IPS-NIHi7 (cell line): Measurements from ENCODE around the gene DDX55.

Experiments
- DNase-seq: peaks from one replicate; pipeline ENCODE4 v3.0.0; 2012; ENCODE audit warnings: mixed read lengths; ENCODE audit errors: extremely low spot score

Gene DDX55

DNA sequence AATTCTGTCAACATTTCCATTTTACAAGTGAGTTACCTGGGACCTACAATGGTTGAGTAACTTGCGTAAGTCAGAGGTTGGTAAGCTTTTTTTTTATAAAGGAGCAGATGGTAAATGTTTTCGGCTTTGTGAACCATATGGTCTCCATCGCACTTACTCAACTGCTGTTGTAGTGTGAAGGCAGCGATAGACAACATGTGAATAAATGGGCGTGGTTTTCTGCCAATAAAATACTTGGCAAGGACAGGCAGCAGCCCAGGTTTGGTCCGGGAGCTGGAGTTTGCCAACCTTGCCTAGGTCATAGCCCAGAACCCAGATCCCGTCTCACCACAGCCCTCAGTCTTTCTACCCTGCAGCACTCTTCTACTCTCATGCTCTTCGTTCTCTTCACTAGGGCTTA lies 6.3 kb downstream of the DDX55 start:
- DNase-seq, result no peak

DNA sequence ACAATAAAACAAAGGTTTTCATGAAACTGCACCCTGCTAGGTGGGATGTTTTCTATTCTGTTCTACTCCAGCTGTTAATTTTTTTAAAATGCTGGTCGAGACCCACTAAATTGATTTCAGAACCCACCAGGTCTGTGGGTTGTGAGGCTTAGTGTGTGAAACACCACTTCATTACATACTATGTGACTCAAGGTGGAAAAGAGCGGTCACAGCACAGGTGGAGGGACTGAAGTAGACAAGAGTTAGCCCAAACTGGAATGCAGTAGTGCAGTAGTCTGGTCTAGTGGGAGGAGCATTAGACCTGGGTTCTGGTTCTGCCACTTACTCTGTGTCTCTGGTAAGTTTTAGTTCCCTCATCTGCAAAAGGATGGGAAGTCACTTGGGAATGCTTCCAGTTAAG lies 12.2 kb downstream of the DDX55 start:
- DNase-seq, result no peak

DNA sequence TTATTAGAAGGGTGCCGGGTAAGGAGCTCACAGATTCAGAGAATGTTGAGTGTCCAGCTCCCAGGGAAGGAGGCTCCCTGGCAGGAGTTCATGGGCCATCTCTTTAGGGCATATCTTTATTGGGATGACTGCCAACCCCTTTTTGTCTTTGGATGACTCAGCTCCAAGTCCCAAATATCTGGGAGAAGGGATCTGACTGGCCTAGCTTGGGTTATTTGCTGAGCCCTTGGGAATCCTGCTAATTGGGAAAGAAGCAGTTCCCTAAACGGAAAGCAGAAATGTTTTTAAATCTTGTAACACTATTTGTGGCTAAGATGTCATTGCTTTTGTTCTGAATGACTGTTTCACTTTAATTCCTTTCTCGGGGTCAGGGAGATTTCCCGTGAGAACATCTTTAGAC lies 12.6 kb downstream of the DDX55 start:
- no peak for DNase-seq

DNA sequence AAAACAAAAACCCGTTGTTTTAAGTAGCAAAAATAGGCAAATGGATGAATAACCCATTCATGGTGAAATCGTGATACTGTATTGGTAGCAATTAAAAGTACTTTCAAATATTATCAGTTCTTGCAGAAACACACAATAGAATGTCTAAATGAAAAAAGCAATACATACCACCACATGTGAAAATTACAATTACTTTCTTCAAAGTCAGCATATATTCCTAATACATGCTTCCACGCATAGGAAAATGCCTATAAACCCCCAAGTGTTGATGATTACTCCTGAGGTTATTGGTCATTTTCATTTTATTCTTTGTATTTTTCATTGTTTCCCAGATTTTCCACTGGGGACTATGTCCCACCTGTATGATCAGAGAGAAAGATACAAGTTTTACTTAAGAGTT lies 15.2 kb downstream of the DDX55 start:
- no peak for DNase-seq

DNA sequence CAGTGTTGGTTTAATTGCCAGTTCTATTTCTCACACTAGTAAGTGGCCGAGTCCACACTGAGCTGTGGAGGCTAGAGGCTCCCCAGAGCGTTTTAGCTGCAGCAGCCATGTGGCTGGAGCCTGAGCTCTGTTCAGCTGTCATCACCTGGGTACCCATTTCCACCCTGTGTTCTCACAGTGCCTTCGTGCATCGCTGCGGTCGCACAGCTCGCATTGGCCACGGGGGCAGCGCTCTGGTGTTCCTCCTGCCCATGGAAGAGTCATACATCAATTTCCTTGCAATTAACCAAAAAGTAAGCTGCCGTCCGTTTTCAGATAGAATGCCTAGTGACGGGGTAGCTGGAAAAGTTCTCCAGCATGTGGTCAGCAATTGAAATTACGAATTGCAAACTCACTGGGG lies 15.7 kb downstream of the DDX55 start:
- no peak for DNase-seq

DNA sequence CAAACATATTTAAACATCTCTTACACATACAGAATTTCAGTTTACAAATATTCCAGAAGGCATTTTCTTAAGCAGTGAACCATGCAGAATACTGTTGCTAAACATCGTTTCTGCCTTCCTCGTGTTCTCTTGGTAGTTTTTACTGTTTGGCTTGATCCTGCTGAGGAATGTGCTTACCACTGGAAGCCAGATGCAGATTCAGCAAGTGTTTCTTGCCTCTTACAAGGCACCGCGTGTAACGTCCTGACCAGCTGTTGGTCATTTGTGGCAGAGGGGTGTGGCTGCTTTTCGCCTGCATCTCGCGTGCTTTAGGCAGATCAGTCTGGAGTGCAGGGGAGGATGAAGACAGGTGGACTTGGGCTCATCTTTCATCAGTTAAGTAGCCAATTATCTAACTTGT lies 19.2 kb downstream of the DDX55 start:
- DNase-seq, result no peak

DNA sequence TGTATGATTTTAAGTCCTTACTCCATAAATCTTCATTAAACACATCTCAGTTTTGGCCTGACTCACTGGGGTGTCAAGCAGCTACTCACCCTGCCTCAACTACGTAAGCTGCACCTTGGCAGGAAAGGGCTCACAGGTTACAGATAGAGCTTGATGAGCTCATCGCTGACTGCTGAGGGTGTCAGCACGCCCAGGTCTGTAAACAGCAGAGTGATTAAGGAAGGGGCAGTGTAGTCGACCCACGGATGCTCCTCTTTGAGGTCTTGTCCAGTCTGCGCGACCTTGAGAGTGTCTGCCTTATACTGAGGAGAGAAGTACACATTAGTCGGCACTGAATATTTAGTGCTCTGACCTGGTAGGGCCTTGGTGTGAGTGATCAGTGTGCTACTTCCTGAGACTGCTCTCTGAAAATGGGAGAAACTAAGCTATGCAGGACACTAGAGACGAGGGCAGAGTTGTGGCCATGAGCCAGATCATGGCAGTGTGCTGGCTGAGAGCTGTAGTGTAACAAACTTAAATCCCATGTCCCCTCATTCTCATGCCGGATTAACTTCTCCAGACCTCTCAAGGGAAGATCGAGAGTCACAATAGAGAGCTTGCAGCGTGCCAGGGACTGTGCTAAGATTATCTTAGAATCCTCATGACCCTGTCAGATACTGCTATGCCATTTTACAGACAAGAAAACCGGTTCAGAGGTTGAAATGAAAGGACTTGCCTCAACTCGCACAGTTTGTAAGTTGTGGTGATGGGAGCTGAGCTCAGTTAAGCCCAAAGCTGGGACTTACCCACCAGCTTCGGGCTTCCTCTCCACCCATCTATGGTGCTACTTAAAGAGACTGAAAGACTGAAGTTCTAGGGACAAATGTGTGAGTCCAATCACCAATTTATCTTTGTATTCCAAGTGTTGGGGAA lies 20.0 kb downstream of the DDX55 start:
- no peak for DNase-seq

DNA sequence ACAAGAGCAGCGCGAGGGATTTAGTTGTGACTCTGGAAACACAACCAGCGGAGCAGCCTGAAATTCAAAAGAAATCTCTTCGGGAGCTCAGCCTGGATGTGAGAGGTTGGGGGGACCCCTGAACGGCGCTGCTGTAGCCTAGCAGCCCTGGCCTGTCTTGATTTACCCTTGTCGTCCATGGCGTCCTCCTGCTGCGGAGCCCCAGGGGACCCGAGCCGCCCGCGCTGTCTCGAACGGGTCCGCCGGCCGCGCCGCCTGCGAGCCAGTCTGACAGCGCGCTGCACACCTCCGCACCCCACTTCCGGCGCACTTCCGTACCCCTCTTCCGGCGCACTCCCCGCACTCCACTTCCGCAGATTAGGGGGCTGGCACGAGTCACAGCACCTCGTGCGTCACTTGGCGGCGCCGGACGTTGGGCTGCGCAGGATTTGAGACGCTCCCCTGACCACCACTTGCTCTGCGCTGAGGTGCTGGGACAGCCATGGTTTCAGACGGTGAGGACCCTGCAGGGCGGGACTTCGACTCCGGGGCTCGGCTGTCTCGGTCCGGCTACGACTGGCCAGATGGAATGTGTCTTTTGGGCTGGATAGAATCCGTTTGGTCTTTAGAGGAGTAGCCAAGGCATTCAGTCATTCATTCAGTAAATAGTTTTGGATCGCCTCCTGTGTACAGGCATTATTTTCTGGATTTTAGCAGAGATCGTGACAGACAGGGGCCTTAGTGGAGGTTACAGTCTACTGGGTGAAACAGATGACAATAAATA lies 31.7 kb downstream of the DDX55 start, which contains the start of the genes EIF2B1 and GTF2H3:
TSS of gene EIF2B1 (minus strand) at position 308 of the 763 bp plus-strand sequence. CDS start at position 179, 129 bp downstream.
TSS of gene GTF2H3 (plus strand) at position 451 of the 763 bp plus-strand sequence. CDS start at position 482, 31 bp downstream.
- peak; percentile 100 for DNase-seq

DNA sequence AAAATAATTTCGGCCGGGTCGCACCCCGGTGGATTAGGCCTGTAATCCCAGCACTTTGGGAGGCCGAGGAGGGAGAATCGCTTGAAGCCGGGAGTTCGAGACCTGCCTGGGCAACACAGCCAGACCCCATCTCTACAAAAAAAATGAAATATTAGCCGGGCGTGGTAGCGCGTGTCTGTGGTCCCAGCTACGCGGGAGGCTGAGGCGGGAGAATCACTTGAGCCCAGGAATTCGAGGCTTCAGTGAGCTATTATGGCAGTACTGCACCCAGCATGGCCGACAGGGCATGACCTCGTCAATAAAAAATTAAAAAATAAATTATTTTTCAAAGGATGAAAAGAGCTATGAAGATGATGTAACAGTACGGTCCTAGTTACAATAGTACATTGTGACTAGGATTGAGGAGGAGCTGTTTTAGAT lies 32.3 kb downstream of the DDX55 start:
- no peak for DNase-seq

DNA sequence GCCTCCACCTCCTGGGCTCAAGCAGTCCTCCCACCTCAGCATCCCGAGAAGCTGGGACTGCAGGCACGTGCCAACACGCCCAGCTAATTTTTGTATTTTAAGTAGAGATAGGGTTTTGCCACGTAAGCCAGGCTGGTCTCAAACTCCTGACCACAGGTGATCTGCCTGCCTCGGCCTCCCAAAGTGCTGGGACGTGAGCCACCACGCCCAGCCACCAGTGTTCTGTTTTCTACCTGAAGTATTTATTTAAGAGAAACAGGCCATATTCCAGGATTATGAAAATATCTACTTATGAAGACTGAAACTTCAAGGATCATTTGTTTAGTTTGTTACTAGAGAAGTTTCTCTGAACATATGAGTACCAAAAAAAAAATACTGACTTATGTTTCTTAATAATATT lies 42.0 kb downstream of the DDX55 start:
- no peak for DNase-seq

DNA sequence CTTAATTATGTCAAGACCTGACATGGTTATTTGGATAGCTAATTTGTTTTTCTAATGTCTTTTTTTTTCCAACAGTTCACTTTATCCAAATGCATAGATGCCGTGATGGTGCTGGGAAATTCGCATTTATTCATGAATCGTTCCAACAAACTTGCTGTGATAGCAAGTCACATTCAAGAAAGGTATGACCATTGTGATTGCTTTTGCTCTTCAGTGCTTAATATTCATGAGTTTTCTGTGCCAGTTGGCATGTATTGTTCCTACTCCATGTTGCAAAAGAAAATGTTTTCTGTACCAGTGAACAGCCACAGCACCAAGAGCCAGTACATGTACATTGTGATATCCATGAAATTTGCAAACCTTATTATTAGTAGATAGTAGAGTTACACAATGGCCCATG lies 43.5 kb downstream of the DDX55 start:
- DNase-seq, result no peak

DNA sequence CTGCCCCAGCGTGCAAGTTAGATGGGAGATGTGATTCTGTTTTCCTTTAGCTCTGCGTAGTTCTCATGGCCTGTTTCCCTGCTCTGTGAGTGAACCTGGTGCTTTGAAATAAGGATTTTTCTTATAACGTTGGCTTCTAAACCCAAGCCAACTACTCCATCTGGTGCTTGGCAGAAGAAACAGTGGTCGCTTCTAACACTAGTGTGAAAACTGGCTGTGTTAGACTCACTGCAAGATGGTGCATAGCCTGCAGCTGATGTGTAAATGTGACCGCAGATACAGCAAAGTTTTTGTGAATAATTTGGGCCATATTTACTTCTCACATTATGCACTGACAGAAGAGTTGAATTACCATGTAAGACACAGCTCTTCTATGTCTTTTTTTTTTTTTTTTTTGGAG lies 44.0 kb downstream of the DDX55 start:
- DNase-seq, result no peak

DNA sequence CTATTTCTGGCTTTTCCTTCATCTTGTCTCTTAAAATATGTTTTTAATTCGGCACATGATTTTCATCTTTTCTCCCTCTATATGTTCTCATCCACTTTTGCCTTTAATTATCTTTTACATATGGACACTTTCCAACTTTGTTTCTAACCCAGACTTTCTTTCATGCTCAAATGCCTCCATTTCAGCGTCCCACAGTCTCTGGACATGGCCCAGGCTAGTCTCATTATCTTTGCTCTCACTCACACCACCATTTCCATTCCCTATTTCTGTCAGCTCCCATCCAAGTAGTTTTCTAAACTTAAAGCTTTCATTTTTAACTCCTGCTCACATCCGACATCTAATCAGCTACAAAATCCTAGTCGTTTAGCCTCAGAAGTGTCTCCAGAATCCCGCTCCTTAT lies 46.5 kb downstream of the DDX55 start:
- DNase-seq, result no peak

DNA sequence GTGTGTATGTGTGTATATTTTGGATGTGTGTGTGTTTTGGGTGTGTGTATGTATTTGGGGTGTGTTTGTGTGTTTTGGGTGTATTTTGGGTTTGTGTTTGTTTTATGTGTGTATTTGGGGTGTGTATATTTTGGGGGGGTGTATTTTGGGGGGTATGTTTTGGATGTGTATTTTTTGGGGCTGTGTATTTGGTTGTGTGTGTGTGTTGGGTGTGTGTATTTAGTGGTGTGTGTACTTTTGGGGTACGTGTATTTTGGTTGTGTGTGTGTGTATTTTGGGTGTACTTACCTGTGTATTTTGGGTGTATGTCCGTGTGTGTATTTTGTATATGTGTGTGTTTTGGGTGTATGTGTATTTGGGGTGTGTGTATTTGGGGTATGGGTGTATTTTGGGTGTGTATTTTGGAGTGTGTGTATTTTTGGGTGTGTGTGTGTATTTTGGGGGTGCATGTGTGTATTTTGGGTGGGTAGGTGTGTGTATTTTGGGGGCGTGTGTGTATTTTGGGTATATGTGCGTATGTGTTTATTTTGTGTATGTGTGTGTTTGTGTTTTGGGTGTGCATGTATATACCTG lies 52.3 kb downstream of the DDX55 start:
- no peak for DNase-seq

DNA sequence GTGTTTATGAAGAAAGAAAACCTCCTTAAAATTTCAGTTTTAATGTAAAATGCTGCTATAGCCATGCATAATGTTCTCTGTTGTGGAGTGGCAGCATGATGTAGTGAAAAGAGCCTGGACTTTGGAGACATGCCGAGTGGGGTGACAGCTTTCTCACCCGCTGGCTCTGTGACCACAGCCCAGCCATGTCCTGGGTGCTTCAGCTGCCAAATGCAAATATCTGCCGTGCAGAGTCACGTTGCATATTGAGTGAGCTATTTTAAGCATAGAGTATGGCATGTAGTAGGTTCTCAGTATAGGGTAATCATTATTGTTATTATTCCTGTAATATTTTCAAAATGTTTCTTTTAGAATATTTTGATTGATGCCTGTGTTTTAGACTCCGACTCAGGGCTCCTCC lies 53.5 kb downstream of the DDX55 start:
- no peak for DNase-seq

DNA sequence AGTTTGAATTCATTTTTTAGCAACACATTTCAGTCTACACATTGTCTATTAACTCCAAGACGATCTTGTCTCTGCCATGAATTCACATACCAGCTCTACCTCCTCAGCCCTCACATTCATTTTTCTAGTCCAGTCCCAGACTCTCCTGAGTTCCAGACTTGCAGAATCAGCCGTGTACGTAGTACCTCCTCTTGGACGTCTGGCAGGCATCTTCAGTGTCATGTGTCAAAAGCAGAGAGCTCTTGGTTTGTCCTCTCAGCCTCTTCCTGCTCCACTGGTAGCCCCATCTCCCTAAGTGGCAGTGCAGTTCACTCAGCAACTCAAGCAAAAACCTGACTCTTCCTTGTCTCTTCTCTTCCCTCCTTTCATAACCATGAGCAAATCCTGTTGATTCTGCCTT lies 54.5 kb downstream of the DDX55 start:
- no peak for DNase-seq

DNA sequence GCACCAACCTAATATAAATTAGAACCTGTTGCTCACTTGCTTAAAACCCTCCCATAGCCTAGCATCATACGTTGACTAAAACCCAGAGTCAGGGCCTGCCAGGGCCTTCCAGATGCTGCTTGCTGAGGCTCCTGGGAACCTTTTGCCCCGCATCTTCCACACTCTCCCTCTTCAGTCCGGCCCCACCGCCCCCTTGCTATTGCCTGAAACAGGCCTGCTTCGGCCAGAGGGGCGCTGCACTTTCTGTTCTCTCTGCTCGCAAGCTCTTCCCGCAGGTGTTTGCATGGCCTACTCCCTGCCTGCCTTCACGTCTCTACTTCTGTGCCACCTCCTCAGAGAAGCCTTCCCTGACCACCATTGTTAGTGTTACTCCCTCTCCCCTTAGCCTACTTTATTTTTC lies 55.3 kb downstream of the DDX55 start:
- DNase-seq, result no peak

DNA sequence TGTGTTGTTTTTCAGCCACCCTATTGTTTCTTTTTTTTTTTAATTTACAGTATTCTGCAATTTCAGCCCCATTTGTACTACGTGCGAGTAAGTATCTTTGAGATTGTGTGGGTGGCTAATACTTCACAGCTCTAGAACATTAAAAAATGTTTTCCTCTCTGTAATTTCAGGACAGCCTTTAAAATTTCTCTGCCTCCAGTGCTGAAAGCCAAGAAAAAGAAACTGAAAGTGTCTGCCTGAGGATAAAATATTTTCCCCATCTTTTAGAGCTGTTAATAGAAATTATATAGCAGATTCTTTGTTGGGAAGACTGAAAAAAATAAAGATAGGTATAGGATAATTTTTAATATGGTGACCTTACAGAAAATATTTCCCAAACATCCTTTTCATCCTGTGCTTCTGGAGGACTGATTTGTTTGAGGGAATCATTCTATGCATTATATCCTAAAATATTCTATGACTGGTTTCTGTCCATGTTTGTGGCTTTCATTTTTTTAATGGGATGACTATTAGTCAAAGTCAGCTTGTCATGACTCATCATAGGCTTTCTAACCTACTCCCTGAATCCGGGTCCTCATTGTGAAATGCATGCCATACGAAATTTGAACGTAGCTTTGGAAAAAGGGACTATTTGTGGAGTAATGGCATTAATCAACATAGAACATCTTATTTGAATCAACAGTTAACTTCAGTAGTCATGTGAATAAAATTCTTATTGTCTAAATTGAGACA lies 58.3 kb downstream of the DDX55 start:
- DNase-seq, result no peak

DNA sequence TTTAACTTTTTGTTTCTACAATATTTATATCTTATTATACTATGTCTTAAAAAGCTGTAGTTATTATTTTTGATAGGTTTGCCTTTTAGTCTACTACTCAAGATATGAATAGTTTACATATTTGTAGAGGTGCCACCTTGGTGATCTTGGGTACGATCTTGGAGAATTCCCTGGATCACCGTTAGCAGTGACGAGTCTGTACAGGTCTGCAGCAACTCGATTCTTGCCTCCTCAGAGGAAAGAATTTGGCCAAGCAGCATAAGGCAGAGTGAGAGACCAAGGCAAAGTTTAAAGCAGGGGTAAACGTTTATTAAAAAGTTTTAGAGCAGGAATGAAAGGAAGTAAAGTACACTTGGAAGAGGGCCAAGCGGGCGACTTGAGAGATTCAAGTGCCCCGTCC lies 65.9 kb downstream of the DDX55 start:
- no peak for DNase-seq
